Epithelial cell of proximal tubule (primary cell): ENCODE results near the gene TEX50. TPM values are rescaled to one million over a fixed set of nuclear protein-coding genes. Genes with fewer than 3 reads are reported as not detected.
"Not testable (repeated sequence)": the region's sequence is repeated elsewhere in the genome, so short reads cannot be mapped to it uniquely, and the experiment has no call there.

Source experiments
- DNase-seq: peaks from one replicate; pipeline ENCODE4 v3.0.0-alpha.2; 2011; ENCODE audit warnings: low read depth
- H3K4me3 ChIP-seq: 2 replicates; pipeline ENCODE4 v1.5.1; 2011; ENCODE audit warnings: low read depth, mild to moderate bottlenecking, low read length
- CTCF ChIP-seq: conservative IDR thresholded peaks from 2 replicates; pipeline ENCODE4 v1.5.1; 2012; ENCODE audit warnings: low read depth, mild to moderate bottlenecking, low read length
- total RNA-seq: library from RNA; depleted of rRNA; stranded (reverse); fragments of >200 nt; gene quantifications from 2 replicates; pipeline ENCODE4 v1.2.3, GENCODE V29; 2015

Gene TEX50
- total RNA-seq, 1 donor from 2014 or later: not detected

- no peak for DNase-seq
- TF ChIP-seq CTCF: no peak
These were observed 18.3 kb upstream of the TEX50 start for GRCh38 chr1:173616859-173617258.

GRCh38 chr1:173627269-173627668, 7.9 kb upstream of the TEX50 start:
- no peak for TF ChIP-seq CTCF
- no peak for DNase-seq
- H3K4me3 ChIP-seq: no peak overlapping the region

More at GRCh38 chr1:173616859-173617258, 18.3 kb upstream of the TEX50 start:
- no peak overlapping the region for H3K4me3 ChIP-seq

- no peak overlapping the region for H3K4me3 ChIP-seq
- no peak for TF ChIP-seq CTCF
- no peak for DNase-seq
These were observed 6.2 kb upstream of the TEX50 start for GRCh38 chr1:173628888-173629287.

- not testable (repeated sequence) for DNase-seq, H3K4me3 ChIP-seq
These were observed 2.3 kb downstream of the TEX50 start for GRCh38 chr1:173637236-173638042.

GRCh38 chr1:173638043-173639021, 3.2 kb downstream of the TEX50 start:
- DNase-seq: no peak
- no peak for TF ChIP-seq CTCF
- H3K4me3 ChIP-seq: no peak overlapping the region

GRCh38 chr1:173639102-173639501, 4.0 kb downstream of the TEX50 start:
- no peak for TF ChIP-seq CTCF
- no peak for DNase-seq
- no peak overlapping the region for H3K4me3 ChIP-seq

- DNase-seq, H3K4me3 ChIP-seq: not testable (repeated sequence)
These were observed 7.5 kb downstream of the TEX50 start for GRCh38 chr1:173642450-173643139.
